Measurements from ENCODE around the gene RBM33. TPM values are rescaled to one million over a fixed set of nuclear protein-coding genes. Genes with fewer than 3 reads are reported as not detected.

The RBM33 gene
- total and polyA plus RNA-seq, 2 of the 8 experiments (the other 6 are each of a cell fraction or from before 2014, with no cell fraction given): 16.5 to 64.6 TPM

GRCh38 chr7:155756322-155756721 lies 111.9 kb downstream of the RBM33 start:
- no peak overlapping the region for H3K9ac ChIP-seq (replicated peaks in 1 of 4; ENCODE audit: extremely low read depth in 1 of 4, low read depth in 3 of 4, low read length in 3 of 4)
- H3K23me2 ChIP-seq (ENCODE audit: low read depth, low read length): no peaks in the 10 kb centered on the region
- no peak overlapping the region for H3K14ac ChIP-seq (ENCODE audit: insufficient read length)
- no peak overlapping the region for H2BK120ac ChIP-seq (replicated peaks; ENCODE audit: low read depth, low read length)
- peaks cover 0 to 15% of the 10 kb centered on the region in 2 experiments for H4K20me1 ChIP-seq (replicated peaks in 1 of 2; ENCODE audit: control insufficient read depth in 1 of 2, insufficient read depth in 2 of 2, low read length in 2 of 2)
- no peak overlapping the region for H2BK15ac ChIP-seq (ENCODE audit: low read length)
- no peak overlapping the region for H2BK5ac ChIP-seq (ENCODE audit: low read depth, low read length)
- no peak overlapping the region for H3K27ac ChIP-seq (ENCODE audit: low read depth, low read length)
- H4K5ac ChIP-seq (ENCODE audit: insufficient read length, low read depth, low read length): no peak overlapping the region
- H3K4me2 ChIP-seq (ENCODE audit: insufficient read depth in 1 of 2, low read depth in 2 of 2, low read length in 2 of 2): no peak overlapping the region
- H2AFZ ChIP-seq (ENCODE audit: low read length): no peak overlapping the region
- POLR2A ChIA-PET (ENCODE audit: partially characterized antibody): no interaction called here
- peaks cover 6 to 8% of the 10 kb centered on the region in 2 experiments; a peak in 2 of 4 replicates for H3K9me3 ChIP-seq (ENCODE audit: insufficient read depth in 2 of 2, low read depth in 1 of 2, low read length in 1 of 2)
- FAIRE-seq (no peak), DNase-seq (ENCODE audit: low read depth in 1 of 2, low spot score in 2 of 2) (no peak)
- H3K4me3 ChIP-seq (ENCODE audit: extremely low read depth in 1 of 4, insufficient read depth in 2 of 4, low read depth in 3 of 4, low read length in 4 of 4): no peak overlapping the region
- H4K8ac ChIP-seq (ENCODE audit: extremely low read depth, insufficient read depth, low read length): no peak overlapping the region
- H3K4ac ChIP-seq (replicated peaks; ENCODE audit: insufficient read length, low read depth, low read length): no peak overlapping the region
- WGBS, 2 experiments (ENCODE audit: extremely low coverage in 1 of 2, insufficient coverage in 1 of 2, insufficient read length in 1 of 2, insufficient replicate concordance in 2 of 2, low coverage in 1 of 2, low lambda C conversion rate in 2 of 2, missing lambda C conversion rate in 1 of 2): 95% methylated on average over 9 of the region's 9 CpGs; no CpG with 5 or more reads in 1 of the 2 experiments
- H3K36me3 ChIP-seq (ENCODE audit: control insufficient read depth in 2 of 4, insufficient read depth in 4 of 4, low read length in 3 of 4): peaks cover 0 to 5% (median 2%) of the 10 kb centered on the region in 4 experiments; a peak in 2 of 8 replicates
- no peak overlapping the region for H3K56ac ChIP-seq (replicated peaks; ENCODE audit: insufficient read length, low read depth, low read length)
- no peaks in the 10 kb centered on the region for H3K27me3 ChIP-seq (replicated peaks in 1 of 4; ENCODE audit: control insufficient read depth in 3 of 4, extremely low read depth in 1 of 4, insufficient read depth in 3 of 4, low read length in 3 of 4)
- CTCF ChIA-PET (ENCODE audit: partially characterized antibody): no interaction called here
- peaks cover 2 to 4% (median 4%) of the 10 kb centered on the region in 4 experiments; a peak in 6 of 7 replicates for H3K4me1 ChIP-seq (replicated peaks in 1 of 4; ENCODE audit: control insufficient read depth in 3 of 4, insufficient read depth in 4 of 4, low read length in 3 of 4)
- no peak overlapping the region for H2AK5ac ChIP-seq (ENCODE audit: low read depth, low read length)
- H4K91ac ChIP-seq (replicated peaks; ENCODE audit: insufficient read length, low read length): no peak overlapping the region
- no peak overlapping the region for H2BK20ac ChIP-seq (ENCODE audit: low read length)
- no peak overlapping the region for H3K23ac ChIP-seq (ENCODE audit: insufficient read length)
- H3K18ac ChIP-seq (ENCODE audit: extremely low read depth, low read length): no peak overlapping the region
- no peak overlapping the region for H2BK12ac ChIP-seq (ENCODE audit: low read depth, low read length)
- peaks cover 13% of the 10 kb centered on the region for H3K79me1 ChIP-seq (ENCODE audit: low read depth, low read length)
- H3K79me2 ChIP-seq (ENCODE audit: control insufficient read depth in 1 of 2, insufficient read depth in 2 of 2, low read length in 2 of 2): peaks cover 2 to 91% of the 10 kb centered on the region in 2 experiments; a peak in 3 of 4 replicates
- TF ChIP-seq NANOG (IDR thresholded peaks at IDR 0.05; ENCODE audit: insufficient read depth, low read depth, low read length, poor library complexity, severe bottlenecking) (no peak), ATF2 (IDR thresholded peaks at IDR 0.05; ENCODE audit: low read length) (no peak), TCF12 (IDR thresholded peaks at IDR 0.05; ENCODE audit: low read depth, low read length) (no peak), KDM4A (IDR thresholded peaks at IDR 0.05; ENCODE audit: low read depth, low read length, severe bottlenecking) (no peak), MAFK (IDR thresholded peaks at IDR 0.05; ENCODE audit: low read depth, low read length) (no peak), E2F6 (IDR thresholded peaks at IDR 0.05) (no peak), RXRA (IDR thresholded peaks at IDR 0.05; ENCODE audit: insufficient read depth, low read depth, low read length) (no peak), POLR2AphosphoS5 (IDR thresholded peaks at IDR 0.05; ENCODE audit: low read depth, low read length) (no peak), CHD2 (IDR thresholded peaks at IDR 0.05; ENCODE audit: low read length) (no peak), HDAC2 (IDR thresholded peaks at IDR 0.05; ENCODE audit: borderline replicate concordance in 1 of 2, low read depth in 2 of 2, low read length in 2 of 2) (no peak), CREB1 (IDR thresholded peaks at IDR 0.05) (no peak)
